Measurements from ENCODE around the gene E2F2.

E2F2 gene

GRCh38 chr1:23559985-23560741, 29.1 kb upstream of the E2F2 start:
- H3K9ac ChIP-seq (ENCODE audit: low read depth, low read length, poor library complexity, severe bottlenecking): peak overlapping the region; percentile 52
- peaks cover 28% of the 10 kb centered on the region for H3K4me1 ChIP-seq (ENCODE audit: insufficient read depth, low read length, poor library complexity, severe bottlenecking)
- H3K4me2 ChIP-seq (ENCODE audit: low read depth, low read length, poor library complexity, severe bottlenecking): peak overlapping the region; percentile 90
- no peaks in the 10 kb centered on the region for H3K36me3 ChIP-seq (ENCODE audit: insufficient read depth, low read length)
- H3F3A ChIP-seq (ENCODE audit: low read depth): no peaks in the 10 kb centered on the region
- TF ChIP-seq CTCF (conservative IDR thresholded peaks at IDR 0.05; ENCODE audit: low read length) (no peak), EZH2phosphoT487 (IDR thresholded peaks at IDR 0.05; ENCODE audit: borderline replicate concordance) (no peak)
- peak overlapping the region; percentile 88; the same call in 1 of the 2 replicates for H2AFZ ChIP-seq (ENCODE audit: low read length)
- H3K9me3 ChIP-seq (ENCODE audit: insufficient read depth, low read depth, low read length): no peaks in the 10 kb centered on the region
- peaks cover 11% of the 10 kb centered on the region for H3K27me3 ChIP-seq (ENCODE audit: insufficient read depth, low read length, poor library complexity, severe bottlenecking)
- no peaks in the 10 kb centered on the region for H3K9me2 ChIP-seq (replicated peaks; ENCODE audit: low read depth, low read length)
- H3K4me3 ChIP-seq (ENCODE audit: low read length, poor library complexity, severe bottlenecking): peak overlapping the region; percentile 80
- H4K20me1 ChIP-seq (ENCODE audit: insufficient read depth, low read length, poor library complexity, severe bottlenecking): no peaks in the 10 kb centered on the region
- H3K79me2 ChIP-seq (ENCODE audit: insufficient read depth, low read length): no peaks in the 10 kb centered on the region

- Histone ChIP-seq H3K4me1 (ENCODE audit: insufficient read depth, low read length, poor library complexity, severe bottlenecking) (peaks cover 32% of the 10 kb centered on the region), H3K4me3 (ENCODE audit: low read length, poor library complexity, severe bottlenecking) (peak within 1 kb of the TSS; percentile 80), H3K27me3 (ENCODE audit: insufficient read depth, low read length, poor library complexity, severe bottlenecking) (peaks cover 11% of the 10 kb centered on the region), H3K9ac (ENCODE audit: low read depth, low read length, poor library complexity, severe bottlenecking) (peak within 1 kb of the TSS; percentile 64), H3F3A (ENCODE audit: low read depth) (no peaks in the 10 kb centered on the region), H3K36me3 (ENCODE audit: insufficient read depth, low read length) (no peaks in the 10 kb centered on the region), H4K20me1 (ENCODE audit: insufficient read depth, low read length, poor library complexity, severe bottlenecking) (no peaks in the 10 kb centered on the region), H3K9me2 (replicated peaks; ENCODE audit: low read depth, low read length) (no peaks in the 10 kb centered on the region), H3K9me3 (ENCODE audit: insufficient read depth, low read depth, low read length) (no peaks in the 10 kb centered on the region), H2AFZ (ENCODE audit: low read length) (peak within 1 kb of the TSS; percentile 88), H3K79me2 (ENCODE audit: insufficient read depth, low read length) (no peaks in the 10 kb centered on the region), H3K4me2 (ENCODE audit: low read depth, low read length, poor library complexity, severe bottlenecking) (peak within 1 kb of the TSS; percentile 90)
- TF ChIP-seq CTCF (conservative IDR thresholded peaks at IDR 0.05; ENCODE audit: low read length) (no peak), EZH2phosphoT487 (IDR thresholded peaks at IDR 0.05; ENCODE audit: borderline replicate concordance) (no peak)
These were observed 28.3 kb upstream of the E2F2 start, which contains the start of gene ID3 for GRCh38 chr1:23559136-23559984. ID3 (minus strand) TSS chr1:23559501; CDS start chr1:23559426, 75 bp downstream.

- H3K9me2 ChIP-seq (replicated peaks; ENCODE audit: low read depth, low read length): no peaks in the 10 kb centered on the region
- no peak for TF ChIP-seq EZH2phosphoT487 (IDR thresholded peaks at IDR 0.05; ENCODE audit: borderline replicate concordance)
- no peak for TF ChIP-seq CTCF (conservative IDR thresholded peaks at IDR 0.05; ENCODE audit: low read length)
- no peaks in the 10 kb centered on the region for H3K9me3 ChIP-seq (ENCODE audit: insufficient read depth, low read depth, low read length)
- H3K9ac ChIP-seq (ENCODE audit: low read depth, low read length, poor library complexity, severe bottlenecking): peak overlapping the region; percentile 64
- H4K20me1 ChIP-seq (ENCODE audit: insufficient read depth, low read length, poor library complexity, severe bottlenecking): no peaks in the 10 kb centered on the region
- H3K4me2 ChIP-seq (ENCODE audit: low read depth, low read length, poor library complexity, severe bottlenecking): peak overlapping the region; percentile 90
- H3K4me3 ChIP-seq (ENCODE audit: low read length, poor library complexity, severe bottlenecking): peak overlapping the region; percentile 80
- H3K36me3 ChIP-seq (ENCODE audit: insufficient read depth, low read length): no peaks in the 10 kb centered on the region
- H3F3A ChIP-seq (ENCODE audit: low read depth): no peaks in the 10 kb centered on the region
- H2AFZ ChIP-seq (ENCODE audit: low read length): peak overlapping the region; percentile 88; the same call in 1 of the 2 replicates
- H3K79me2 ChIP-seq (ENCODE audit: insufficient read depth, low read length): no peaks in the 10 kb centered on the region
- peaks cover 36% of the 10 kb centered on the region for H3K4me1 ChIP-seq (ENCODE audit: insufficient read depth, low read length, poor library complexity, severe bottlenecking)
- H3K27me3 ChIP-seq (ENCODE audit: insufficient read depth, low read length, poor library complexity, severe bottlenecking): peaks cover 11% of the 10 kb centered on the region
These were observed 27.8 kb upstream of the E2F2 start for GRCh38 chr1:23558872-23559135.
